ENCODE data around the gene IL1RAP.

DNA sequence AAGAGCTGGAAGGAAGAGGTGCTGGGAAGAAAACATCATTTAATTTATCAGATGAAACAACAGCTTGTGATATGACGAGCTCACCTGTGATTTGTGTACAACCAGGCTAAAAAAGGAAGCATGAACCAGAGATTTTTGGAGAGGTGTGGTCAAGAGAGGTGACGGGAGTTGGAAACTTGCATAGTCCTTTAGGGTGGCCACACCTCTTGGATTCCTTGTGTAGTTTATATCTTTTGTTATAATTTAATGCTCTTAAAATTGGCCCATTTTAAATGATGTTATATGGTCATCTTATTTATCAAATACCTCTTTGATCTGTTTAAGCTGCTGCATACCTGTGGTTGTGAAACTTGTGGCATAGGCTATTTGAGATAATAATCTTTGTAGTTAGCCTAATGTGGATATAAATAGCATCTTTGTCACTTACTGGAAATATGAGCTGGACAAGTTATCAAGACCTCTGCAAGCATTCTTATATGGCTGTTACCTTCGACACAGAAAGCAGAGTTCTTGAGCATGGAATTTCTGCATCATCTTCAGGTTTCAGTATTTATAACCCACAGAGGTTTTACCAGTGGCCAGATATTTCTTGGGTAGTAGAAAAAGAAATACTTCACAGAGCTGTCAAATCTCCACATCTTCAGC is 49.1 kb downstream of the IL1RAP start:
- no peak for TF ChIP-seq POLR2AphosphoS5 (IDR thresholded peaks at IDR 0.05; ENCODE audit: low read depth)
- TF ChIP-seq, protein P1, sequence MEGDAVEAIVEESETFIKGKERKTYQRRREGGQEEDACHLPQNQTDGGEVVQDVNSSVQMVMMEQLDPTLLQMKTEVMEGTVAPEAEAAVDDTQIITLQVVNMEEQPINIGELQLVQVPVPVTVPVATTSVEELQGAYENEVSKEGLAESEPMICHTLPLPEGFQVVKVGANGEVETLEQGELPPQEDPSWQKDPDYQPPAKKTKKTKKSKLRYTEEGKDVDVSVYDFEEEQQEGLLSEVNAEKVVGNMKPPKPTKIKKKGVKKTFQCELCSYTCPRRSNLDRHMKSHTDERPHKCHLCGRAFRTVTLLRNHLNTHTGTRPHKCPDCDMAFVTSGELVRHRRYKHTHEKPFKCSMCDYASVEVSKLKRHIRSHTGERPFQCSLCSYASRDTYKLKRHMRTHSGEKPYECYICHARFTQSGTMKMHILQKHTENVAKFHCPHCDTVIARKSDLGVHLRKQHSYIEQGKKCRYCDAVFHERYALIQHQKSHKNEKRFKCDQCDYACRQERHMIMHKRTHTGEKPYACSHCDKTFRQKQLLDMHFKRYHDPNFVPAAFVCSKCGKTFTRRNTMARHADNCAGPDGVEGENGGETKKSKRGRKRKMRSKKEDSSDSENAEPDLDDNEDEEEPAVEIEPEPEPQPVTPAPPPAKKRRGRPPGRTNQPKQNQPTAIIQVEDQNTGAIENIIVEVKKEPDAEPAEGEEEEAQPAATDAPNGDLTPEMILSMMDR (IDR thresholded peaks at IDR 0.05; ENCODE audit: insufficient read depth, low read length), result no peak
- TF ChIP-seq, protein P2, sequence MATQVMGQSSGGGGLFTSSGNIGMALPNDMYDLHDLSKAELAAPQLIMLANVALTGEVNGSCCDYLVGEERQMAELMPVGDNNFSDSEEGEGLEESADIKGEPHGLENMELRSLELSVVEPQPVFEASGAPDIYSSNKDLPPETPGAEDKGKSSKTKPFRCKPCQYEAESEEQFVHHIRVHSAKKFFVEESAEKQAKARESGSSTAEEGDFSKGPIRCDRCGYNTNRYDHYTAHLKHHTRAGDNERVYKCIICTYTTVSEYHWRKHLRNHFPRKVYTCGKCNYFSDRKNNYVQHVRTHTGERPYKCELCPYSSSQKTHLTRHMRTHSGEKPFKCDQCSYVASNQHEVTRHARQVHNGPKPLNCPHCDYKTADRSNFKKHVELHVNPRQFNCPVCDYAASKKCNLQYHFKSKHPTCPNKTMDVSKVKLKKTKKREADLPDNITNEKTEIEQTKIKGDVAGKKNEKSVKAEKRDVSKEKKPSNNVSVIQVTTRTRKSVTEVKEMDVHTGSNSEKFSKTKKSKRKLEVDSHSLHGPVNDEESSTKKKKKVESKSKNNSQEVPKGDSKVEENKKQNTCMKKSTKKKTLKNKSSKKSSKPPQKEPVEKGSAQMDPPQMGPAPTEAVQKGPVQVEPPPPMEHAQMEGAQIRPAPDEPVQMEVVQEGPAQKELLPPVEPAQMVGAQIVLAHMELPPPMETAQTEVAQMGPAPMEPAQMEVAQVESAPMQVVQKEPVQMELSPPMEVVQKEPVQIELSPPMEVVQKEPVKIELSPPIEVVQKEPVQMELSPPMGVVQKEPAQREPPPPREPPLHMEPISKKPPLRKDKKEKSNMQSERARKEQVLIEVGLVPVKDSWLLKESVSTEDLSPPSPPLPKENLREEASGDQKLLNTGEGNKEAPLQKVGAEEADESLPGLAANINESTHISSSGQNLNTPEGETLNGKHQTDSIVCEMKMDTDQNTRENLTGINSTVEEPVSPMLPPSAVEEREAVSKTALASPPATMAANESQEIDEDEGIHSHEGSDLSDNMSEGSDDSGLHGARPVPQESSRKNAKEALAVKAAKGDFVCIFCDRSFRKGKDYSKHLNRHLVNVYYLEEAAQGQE (IDR thresholded peaks at IDR 0.05; ENCODE audit: insufficient replicate concordance, low read depth), result no peak
- no peak for TF ChIP-seq SPI1 (IDR thresholded peaks at IDR 0.05; ENCODE audit: borderline replicate concordance, low read depth)
